Fibroblast of mammary gland (primary cell): ENCODE data around the gene TMTC2.
"Not testable (repeated sequence)": the region's sequence is repeated elsewhere in the genome, so short reads cannot be mapped to it uniquely, and the experiment has no call there.

Experiments used
- DNase-seq: peaks from one replicate; pipeline ENCODE4 v3.0.0-alpha.2; 2010; ENCODE audit warnings: low read depth
- H3K4me3 ChIP-seq: 2 replicates; pipeline ENCODE4 v1.5.1; 2011; ENCODE audit warnings: low read depth, mild to moderate bottlenecking, low read length, moderate library complexity; ENCODE audit not compliant: control insufficient read depth
- CTCF ChIP-seq: conservative IDR thresholded peaks from 2 replicates; pipeline ENCODE4 v1.5.1; 2011; ENCODE audit warnings: low read depth, low read length, inconsistent platforms; ENCODE audit not compliant: control insufficient read depth, insufficient read depth

The TMTC2 gene

DNA sequence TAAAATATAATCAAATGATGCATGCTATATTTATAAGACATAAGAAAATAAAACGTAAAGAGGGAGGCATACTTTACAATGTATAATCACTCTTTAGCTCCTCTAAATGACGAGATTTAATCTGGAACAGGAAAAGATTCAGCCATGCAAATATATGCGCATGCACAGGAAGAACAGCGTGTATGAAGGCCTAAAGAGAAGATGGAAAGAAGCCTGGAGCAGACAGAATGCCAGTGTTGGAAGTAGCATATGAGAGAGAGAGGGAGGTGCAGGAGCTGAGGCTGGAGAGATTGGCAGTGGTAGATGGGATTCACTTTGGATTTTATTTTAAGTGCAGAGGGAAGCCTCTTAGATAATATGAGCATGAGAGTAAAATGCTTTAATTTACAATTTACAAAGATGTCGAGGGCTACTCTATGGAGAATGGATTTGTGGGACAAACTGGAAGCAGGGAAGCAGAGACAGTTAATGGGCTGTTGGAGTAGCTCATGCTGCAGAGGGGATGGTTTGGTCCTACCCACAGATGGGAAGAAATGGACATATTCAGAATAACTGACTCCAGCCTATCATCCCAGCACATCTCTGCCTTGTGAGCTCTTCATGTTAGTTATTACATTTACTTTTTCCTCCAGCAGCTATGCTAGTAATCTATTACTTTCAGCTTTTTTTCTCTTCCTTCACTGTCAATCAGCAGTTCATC is 411.1 kb downstream of the TMTC2 start:
- no peak for TF ChIP-seq CTCF
- H3K4me3 ChIP-seq, result no peak overlapping the region
- no peak for DNase-seq

GRCh38 chr12:83099436-83099835 is 412.7 kb downstream of the TMTC2 start:
- no peak overlapping the region for H3K4me3 ChIP-seq
- no peak for DNase-seq
- no peak for TF ChIP-seq CTCF

DNA sequence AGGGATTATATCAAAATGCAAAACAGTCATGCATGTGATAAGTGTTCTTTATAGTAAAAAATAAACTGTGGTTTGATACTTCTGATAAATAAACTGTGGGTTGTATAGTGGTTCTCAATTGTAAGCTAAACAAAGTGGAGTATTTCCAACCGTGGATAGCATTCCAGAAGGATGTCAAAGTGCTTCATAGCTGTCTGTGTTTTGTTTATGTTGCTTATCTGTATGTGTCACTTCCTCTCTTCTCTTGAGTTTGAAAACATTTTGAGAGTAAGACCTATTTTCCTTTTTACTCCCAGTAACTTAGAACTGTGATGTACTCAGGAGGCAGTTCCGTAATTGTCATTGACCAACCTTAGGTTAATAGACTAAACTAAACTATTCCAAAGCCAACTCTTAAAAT is 415.8 kb downstream of the TMTC2 start:
- H3K4me3 ChIP-seq, result no peak overlapping the region
- no peak for TF ChIP-seq CTCF
- no peak for DNase-seq

DNA sequence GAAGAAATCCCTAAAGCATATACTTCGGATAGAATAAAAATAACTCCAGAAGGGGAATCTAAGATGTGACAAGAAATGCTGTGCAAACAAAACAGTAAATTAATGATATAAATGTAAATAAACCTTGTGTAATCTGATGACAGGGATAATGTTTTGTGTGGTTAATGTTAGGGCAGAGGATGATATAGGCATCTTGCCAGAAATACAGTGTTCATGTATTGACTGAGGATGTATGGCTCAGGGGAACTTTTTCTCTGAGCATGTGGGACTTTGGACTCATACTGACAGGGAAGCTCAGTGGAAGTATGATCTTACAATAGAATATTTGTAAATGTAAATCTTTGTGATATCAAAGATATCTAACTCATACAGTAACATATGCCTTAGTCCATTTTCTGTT is 420.2 kb downstream of the TMTC2 start:
- no peak overlapping the region for H3K4me3 ChIP-seq
- no peak for TF ChIP-seq CTCF
- DNase-seq, result no peak

DNA sequence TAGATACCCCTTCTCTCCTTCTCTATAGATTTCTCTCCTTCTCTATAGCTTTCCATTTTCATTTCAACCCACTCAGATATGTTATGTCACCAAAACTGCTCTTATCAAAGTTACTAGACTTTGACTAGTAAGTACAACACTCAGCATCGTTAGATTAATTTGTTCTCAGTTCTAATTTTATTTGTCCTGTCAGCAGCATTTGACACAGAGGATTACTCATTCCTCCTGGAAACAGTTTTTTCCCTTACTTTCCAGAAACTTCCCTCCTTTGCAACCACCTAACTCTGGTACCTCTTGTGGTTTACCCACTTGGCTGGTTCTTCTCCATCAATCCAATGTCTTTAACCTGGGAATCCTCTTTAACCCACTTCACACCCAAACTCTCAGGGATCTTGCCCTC is 423.7 kb downstream of the TMTC2 start:
- DNase-seq, result no peak
- TF ChIP-seq CTCF, result no peak
- no peak overlapping the region for H3K4me3 ChIP-seq

DNA sequence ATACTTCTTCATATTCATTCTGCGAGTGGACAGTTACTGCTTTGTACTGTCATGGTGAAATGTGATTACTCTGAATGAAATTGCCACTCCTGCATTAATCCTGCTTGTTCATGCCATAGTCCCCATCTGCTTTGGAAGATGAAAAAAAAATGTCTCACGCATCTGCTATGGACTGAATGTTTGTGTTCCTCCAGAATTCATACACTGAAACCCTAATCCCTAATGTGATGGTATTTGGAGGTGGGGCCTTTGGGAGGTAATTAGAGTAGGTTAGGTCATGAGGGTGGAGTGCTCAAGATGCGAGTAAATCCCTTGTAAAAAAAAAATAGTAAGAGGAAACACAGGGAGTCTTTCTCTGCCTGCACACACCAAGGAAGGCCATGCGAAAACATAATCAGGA is 427.2 kb downstream of the TMTC2 start:
- DNase-seq, result no peak
- no peak overlapping the region for H3K4me3 ChIP-seq
- no peak for TF ChIP-seq CTCF

DNA sequence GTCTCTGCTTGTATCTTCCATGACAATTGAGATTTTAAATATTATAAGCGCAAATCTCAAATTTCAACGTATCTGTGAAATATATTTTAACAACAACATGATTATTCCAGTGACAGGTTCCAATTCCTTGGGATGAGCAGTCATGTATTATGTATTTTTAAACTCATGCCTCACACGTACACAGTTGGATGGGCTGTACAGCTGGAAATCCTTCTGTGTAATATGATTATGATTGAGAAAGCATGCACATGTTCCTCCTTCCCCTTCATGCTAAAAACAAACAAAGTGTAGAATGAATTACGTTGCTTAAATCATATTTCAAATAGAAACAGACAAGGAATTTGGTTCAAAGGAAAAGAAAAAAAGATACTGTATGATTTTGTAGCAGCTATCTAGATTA is 428.3 kb downstream of the TMTC2 start:
- TF ChIP-seq CTCF, result no peak
- no peak overlapping the region for H3K4me3 ChIP-seq
- DNase-seq, result no peak

GRCh38 chr12:83117926-83118325 is 431.2 kb downstream of the TMTC2 start:
- not testable (repeated sequence) for DNase-seq, H3K4me3 ChIP-seq
